ENCODE data around the gene MYCN.
A peak's percentile ranks its signal among the peaks of the same experiment; 100 is the strongest.
"Not testable (repeated sequence)": the region's sequence is repeated elsewhere in the genome, so short reads cannot be mapped to it uniquely, and the experiment has no call there.

The MYCN gene

DNA sequence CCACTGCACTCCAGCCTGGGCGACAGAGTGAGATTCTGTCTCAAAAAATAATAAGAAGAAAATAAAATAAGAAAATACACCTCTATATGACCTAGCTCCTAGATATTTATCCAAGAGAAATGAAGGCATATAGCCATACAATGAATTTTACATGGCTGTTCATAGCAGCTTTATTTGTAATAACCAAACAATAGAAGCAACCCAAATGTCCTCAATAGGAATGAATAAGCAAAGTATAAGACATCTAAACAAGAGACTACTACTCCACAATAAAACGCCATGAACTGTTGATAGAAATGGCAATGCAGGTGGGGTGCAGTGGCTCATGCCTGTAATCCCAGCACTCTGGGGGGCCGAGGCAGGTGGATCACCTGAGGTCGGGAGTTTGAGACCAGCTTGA, 31.2 kb upstream of the MYCN start:
- H3K4me1 ChIP-seq (ENCODE audit: control insufficient read depth, insufficient read depth, low read depth, low read length): peaks cover 2% of the 10 kb centered on the region
- 82% methylated on average over 3 of the region's 4 CpGs for WGBS
- no peak overlapping the region for H2BK15ac ChIP-seq (ENCODE audit: low read depth, poor library complexity, severe bottlenecking)
- no peak overlapping the region for H3K14ac ChIP-seq (ENCODE audit: low read length in 2 of 2)
- H3K18ac ChIP-seq (ENCODE audit: low read depth in 1 of 2, low read length in 2 of 2): no peak overlapping the region
- H3K79me1 ChIP-seq (replicated peaks; ENCODE audit: low read length, poor library complexity, severe bottlenecking): no peaks in the 10 kb centered on the region
- no peak overlapping the region for H3K9ac ChIP-seq (ENCODE audit: low read length)
- no peak overlapping the region for H3K27ac ChIP-seq (ENCODE audit: low read length, poor library complexity, severe bottlenecking)
- no peak overlapping the region for H2BK5ac ChIP-seq (ENCODE audit: low read depth, low read length, poor library complexity, severe bottlenecking)
- no peaks in the 10 kb centered on the region for H3K9me3 ChIP-seq (ENCODE audit: control insufficient read depth, low read length)
- no peak overlapping the region for H2BK120ac ChIP-seq (ENCODE audit: low read depth, low read length)
- H4K8ac ChIP-seq (ENCODE audit: low read length): no peak overlapping the region
- H3K36me3 ChIP-seq (ENCODE audit: control insufficient read depth in 1 of 2, insufficient read depth in 2 of 2, low read depth in 1 of 2, low read length in 2 of 2): no peaks in the 10 kb centered on the region
- H3K27me3 ChIP-seq (ENCODE audit: control insufficient read depth in 1 of 2, insufficient read depth in 1 of 2, low read length in 2 of 2): peaks cover 0 to 5% of the 10 kb centered on the region in 2 experiments
- H3K23ac ChIP-seq (ENCODE audit: low read length in 2 of 2): no peak overlapping the region
- DNase-seq: no peak
- H2AK5ac ChIP-seq (ENCODE audit: low read length, severe bottlenecking): no peak overlapping the region
- no peak overlapping the region for H3K4ac ChIP-seq (ENCODE audit: low read depth in 1 of 2, low read length in 2 of 2)
- H3K4me2 ChIP-seq (ENCODE audit: low read length, poor library complexity, severe bottlenecking): no peak overlapping the region
- H2BK12ac ChIP-seq (ENCODE audit: low read length in 2 of 2): no peak overlapping the region
- H2AFZ ChIP-seq (ENCODE audit: low read depth, low read length): no peak overlapping the region
- no peak overlapping the region for H4K91ac ChIP-seq (ENCODE audit: low read length)
- H3K4me3 ChIP-seq (ENCODE audit: insufficient read depth in 1 of 2, low read depth in 1 of 2, low read length in 2 of 2): no peak overlapping the region

DNA sequence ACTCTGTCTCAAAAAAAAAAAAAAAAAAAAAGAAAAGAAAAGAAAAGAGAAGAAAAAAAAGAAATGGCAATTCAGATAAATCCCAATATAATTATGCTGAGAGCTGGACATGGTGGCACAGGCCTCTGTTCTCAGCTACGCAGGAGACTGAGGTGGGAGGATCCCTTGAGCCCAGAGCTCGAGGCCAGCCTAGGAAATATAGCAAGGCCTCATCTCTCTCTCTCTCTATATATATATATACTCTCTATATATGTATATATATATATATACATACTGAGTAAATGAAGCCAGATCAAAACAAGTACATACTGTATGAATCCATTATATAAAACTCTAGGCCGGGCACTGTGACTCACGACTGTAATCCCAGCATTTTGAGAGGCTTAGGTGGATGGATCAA, 30.6 kb upstream of the MYCN start:
- 87% methylated on average over 2 of the region's 4 CpGs for WGBS

DNA sequence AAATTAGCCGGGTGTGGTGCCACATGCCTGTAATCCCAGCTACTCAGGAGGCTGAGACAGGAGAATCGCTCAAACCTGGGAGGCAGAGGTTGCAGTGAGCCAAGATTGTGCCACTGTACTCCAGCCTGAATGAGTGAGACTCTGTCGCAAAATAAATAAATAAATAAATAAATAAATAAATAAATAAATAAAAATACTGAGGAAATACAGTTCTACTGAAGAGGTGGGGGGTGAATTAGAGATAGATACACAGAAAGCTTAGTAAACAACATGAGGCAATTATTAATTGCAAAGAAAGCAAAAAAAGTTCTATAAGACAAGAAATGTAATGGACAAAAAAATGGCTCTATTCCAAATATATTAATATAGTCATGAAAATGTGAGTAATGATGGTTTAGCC, 29.1 kb upstream of the MYCN start:
- not testable (repeated sequence) for H2BK12ac ChIP-seq (ENCODE audit: low read length in 2 of 2); H3K9me3 ChIP-seq (ENCODE audit: control insufficient read depth, low read length); H2AK5ac ChIP-seq (ENCODE audit: low read length, severe bottlenecking); H3K18ac ChIP-seq (ENCODE audit: low read depth in 1 of 2, low read length in 2 of 2); H3K14ac ChIP-seq (ENCODE audit: low read length in 2 of 2); H3K4me2 ChIP-seq (ENCODE audit: low read length, poor library complexity, severe bottlenecking); H3K23ac ChIP-seq (ENCODE audit: low read length in 2 of 2); H2BK5ac ChIP-seq (ENCODE audit: low read depth, low read length, poor library complexity, severe bottlenecking); H2AFZ ChIP-seq (ENCODE audit: low read depth, low read length); DNase-seq; H3K4me1 ChIP-seq (ENCODE audit: control insufficient read depth, insufficient read depth, low read depth, low read length); H3K27ac ChIP-seq (ENCODE audit: low read length, poor library complexity, severe bottlenecking); H3K4ac ChIP-seq (ENCODE audit: low read depth in 1 of 2, low read length in 2 of 2); H3K36me3 ChIP-seq (ENCODE audit: control insufficient read depth in 1 of 2, insufficient read depth in 2 of 2, low read depth in 1 of 2, low read length in 2 of 2); H4K8ac ChIP-seq (ENCODE audit: low read length); H3K9ac ChIP-seq (ENCODE audit: low read length); H3K4me3 ChIP-seq (ENCODE audit: insufficient read depth in 1 of 2, low read depth in 1 of 2, low read length in 2 of 2); H2BK120ac ChIP-seq (ENCODE audit: low read depth, low read length); H3K79me1 ChIP-seq (replicated peaks; ENCODE audit: low read length, poor library complexity, severe bottlenecking); H4K91ac ChIP-seq (ENCODE audit: low read length); H2BK15ac ChIP-seq (ENCODE audit: low read depth, poor library complexity, severe bottlenecking)
- 100% methylated on average over 2 of the region's 3 CpGs for WGBS
- peaks cover 4 to 15% of the 10 kb centered on the region in 2 experiments for H3K27me3 ChIP-seq (ENCODE audit: control insufficient read depth in 1 of 2, insufficient read depth in 1 of 2, low read length in 2 of 2)

More for the DNA sequence above, 30.6 kb upstream of the MYCN start:
- Histone ChIP-seq H2BK5ac (ENCODE audit: low read depth, low read length, poor library complexity, severe bottlenecking) (no peak overlapping the region), H4K91ac (ENCODE audit: low read length) (no peak overlapping the region), H3K9ac (ENCODE audit: low read length) (no peak overlapping the region), H2BK12ac (ENCODE audit: low read length in 2 of 2) (no peak overlapping the region), H4K8ac (ENCODE audit: low read length) (no peak overlapping the region), H2BK120ac (ENCODE audit: low read depth, low read length) (no peak overlapping the region), H3K27me3 (ENCODE audit: control insufficient read depth in 1 of 2, insufficient read depth in 1 of 2, low read length in 2 of 2) (peaks cover 4 to 9% of the 10 kb centered on the region in 2 experiments), H3K36me3 (ENCODE audit: control insufficient read depth in 1 of 2, insufficient read depth in 2 of 2, low read depth in 1 of 2, low read length in 2 of 2) (no peaks in the 10 kb centered on the region), H2BK15ac (ENCODE audit: low read depth, poor library complexity, severe bottlenecking) (no peak overlapping the region), H3K4ac (ENCODE audit: low read depth in 1 of 2, low read length in 2 of 2) (no peak overlapping the region), H3K27ac (ENCODE audit: low read length, poor library complexity, severe bottlenecking) (no peak overlapping the region), H3K4me2 (ENCODE audit: low read length, poor library complexity, severe bottlenecking) (no peak overlapping the region), H3K14ac (ENCODE audit: low read length in 2 of 2) (no peak overlapping the region), H3K4me3 (ENCODE audit: insufficient read depth in 1 of 2, low read depth in 1 of 2, low read length in 2 of 2) (no peak overlapping the region), H3K4me1 (ENCODE audit: control insufficient read depth, insufficient read depth, low read depth, low read length) (peaks cover 3% of the 10 kb centered on the region), H3K9me3 (ENCODE audit: control insufficient read depth, low read length) (no peaks in the 10 kb centered on the region), H3K18ac (ENCODE audit: low read depth in 1 of 2, low read length in 2 of 2) (no peak overlapping the region), H3K79me1 (replicated peaks; ENCODE audit: low read length, poor library complexity, severe bottlenecking) (no peaks in the 10 kb centered on the region), H2AK5ac (ENCODE audit: low read length, severe bottlenecking) (no peak overlapping the region), H2AFZ (ENCODE audit: low read depth, low read length) (no peak overlapping the region), H3K23ac (ENCODE audit: low read length in 2 of 2) (no peak overlapping the region)
- DNase-seq: no peak

DNA sequence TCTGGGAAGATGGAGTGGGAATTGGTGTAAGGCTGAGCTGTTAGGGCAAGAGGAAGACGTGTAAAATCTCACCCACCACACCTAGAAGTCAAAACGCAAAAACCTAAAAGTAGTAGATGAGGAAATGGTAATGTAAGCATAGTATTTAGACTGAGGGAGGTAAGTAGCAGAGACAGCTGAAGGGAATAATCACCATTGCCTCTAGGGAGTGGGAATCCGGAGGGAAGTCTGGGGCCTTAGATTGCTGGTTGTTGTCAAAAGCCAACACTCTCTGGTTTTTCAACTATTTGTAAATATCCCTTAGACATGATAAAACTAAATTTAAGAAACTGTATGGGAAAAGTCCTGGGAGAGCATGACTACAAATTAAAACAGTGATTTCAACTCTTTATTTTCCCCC, 28.7 kb upstream of the MYCN start:
- Histone ChIP-seq H3K4me2 (ENCODE audit: low read length, poor library complexity, severe bottlenecking) (no peak overlapping the region), H3K79me1 (replicated peaks; ENCODE audit: low read length, poor library complexity, severe bottlenecking) (no peaks in the 10 kb centered on the region), H3K4me1 (ENCODE audit: control insufficient read depth, insufficient read depth, low read depth, low read length) (peaks cover 3% of the 10 kb centered on the region), H3K9me3 (ENCODE audit: control insufficient read depth, low read length) (no peaks in the 10 kb centered on the region), H3K14ac (ENCODE audit: low read length in 2 of 2) (no peak overlapping the region), H2BK5ac (ENCODE audit: low read depth, low read length, poor library complexity, severe bottlenecking) (no peak overlapping the region), H2AFZ (ENCODE audit: low read depth, low read length) (no peak overlapping the region), H2BK120ac (ENCODE audit: low read depth, low read length) (no peak overlapping the region), H3K27me3 (ENCODE audit: control insufficient read depth in 1 of 2, insufficient read depth in 1 of 2, low read length in 2 of 2) (peaks cover 4 to 19% of the 10 kb centered on the region in 2 experiments), H2BK12ac (ENCODE audit: low read length in 2 of 2) (no peak overlapping the region), H3K9ac (ENCODE audit: low read length) (peak overlapping the region; percentile 53), H3K4ac (ENCODE audit: low read depth in 1 of 2, low read length in 2 of 2) (no peak overlapping the region), H4K91ac (ENCODE audit: low read length) (no peak overlapping the region), H3K18ac (ENCODE audit: low read depth in 1 of 2, low read length in 2 of 2) (peak overlapping the region in 1 of 2 experiments; percentile 30), H2AK5ac (ENCODE audit: low read length, severe bottlenecking) (no peak overlapping the region), H2BK15ac (ENCODE audit: low read depth, poor library complexity, severe bottlenecking) (no peak overlapping the region), H3K36me3 (ENCODE audit: control insufficient read depth in 1 of 2, insufficient read depth in 2 of 2, low read depth in 1 of 2, low read length in 2 of 2) (no peaks in the 10 kb centered on the region), H3K4me3 (ENCODE audit: insufficient read depth in 1 of 2, low read depth in 1 of 2, low read length in 2 of 2) (no peak overlapping the region), H3K23ac (ENCODE audit: low read length in 2 of 2) (no peak overlapping the region), H3K27ac (ENCODE audit: low read length, poor library complexity, severe bottlenecking) (no peak overlapping the region), H4K8ac (ENCODE audit: low read length) (no peak overlapping the region)
- no peak for DNase-seq
- no CpG with 5 or more reads among the region's 3 CpGs for WGBS

Data from mesenchymal stem cell (in vitro differentiated cells and primary cell).